SHP77 (cell line): ENCODE data around the gene CCNA1.

Source experiments
- DNase-seq, 2 experiments: peaks; one replicate each; lab custom pipeline; 2025; lab: John Stamatoyannopoulos, UW

CCNA1 gene

DNA sequence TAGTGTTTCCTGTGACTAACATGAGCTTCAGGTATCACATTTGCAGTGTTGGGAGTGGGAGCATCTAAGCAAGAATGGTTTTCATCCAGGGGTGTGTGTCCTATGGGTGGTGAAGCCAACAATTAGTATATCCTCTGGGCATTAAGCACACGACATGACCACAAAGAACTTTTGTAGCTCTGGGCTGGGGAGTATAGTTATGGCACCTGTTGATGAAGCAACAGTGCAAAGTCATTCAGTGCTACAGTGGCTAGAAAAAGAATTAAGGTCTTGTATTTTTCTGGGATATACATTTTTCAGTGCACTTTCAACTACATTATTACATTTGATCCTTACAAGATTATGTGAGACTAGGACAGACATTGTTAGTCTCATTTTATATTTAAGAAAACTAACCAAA lies 21.8 kb downstream of the CCNA1 start:
- no peak for DNase-seq

DNA sequence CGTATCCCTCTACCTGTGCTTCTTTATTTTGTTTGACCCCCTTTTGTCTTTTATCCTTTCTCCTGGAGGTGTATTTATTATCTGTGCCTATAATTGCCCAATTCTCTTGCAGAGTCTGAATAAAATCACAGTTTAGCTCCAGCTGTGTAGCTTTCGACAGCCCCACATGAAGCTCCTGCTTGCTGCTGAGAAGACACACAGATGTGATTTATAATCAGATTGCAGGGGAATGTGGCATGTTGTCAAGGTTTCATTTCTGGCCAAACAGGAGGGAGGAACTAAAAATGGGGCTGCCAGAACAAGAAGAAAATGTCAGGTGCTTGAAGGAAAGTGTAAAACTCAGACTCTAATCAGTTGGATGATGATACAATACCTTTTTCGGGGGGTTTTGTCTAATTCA lies 22.7 kb downstream of the CCNA1 start:
- DNase-seq: no peak

DNA sequence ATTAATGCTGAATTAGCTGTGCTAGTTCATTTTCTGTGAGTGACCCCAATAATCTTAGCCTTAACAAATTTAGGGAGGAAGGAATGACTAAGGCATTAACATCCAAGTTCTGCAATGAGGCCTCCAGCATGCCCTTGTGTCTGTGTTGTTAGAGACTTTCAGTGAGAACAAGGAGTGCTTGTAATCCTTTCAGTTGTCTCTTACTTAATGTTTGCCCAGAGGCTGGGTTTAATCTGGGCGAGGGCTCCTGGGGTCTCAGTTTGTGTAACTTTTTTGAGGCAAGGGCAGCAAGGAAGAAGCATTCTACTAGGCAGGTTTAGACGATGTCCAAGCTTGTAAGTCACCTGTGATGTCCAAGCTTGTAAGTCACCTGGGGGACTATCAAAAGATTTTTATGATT lies 24.3 kb downstream of the CCNA1 start:
- no peak for DNase-seq

GRCh38 chr13:36461506-36461905 lies 29.2 kb downstream of the CCNA1 start:
- no peak for DNase-seq

DNA sequence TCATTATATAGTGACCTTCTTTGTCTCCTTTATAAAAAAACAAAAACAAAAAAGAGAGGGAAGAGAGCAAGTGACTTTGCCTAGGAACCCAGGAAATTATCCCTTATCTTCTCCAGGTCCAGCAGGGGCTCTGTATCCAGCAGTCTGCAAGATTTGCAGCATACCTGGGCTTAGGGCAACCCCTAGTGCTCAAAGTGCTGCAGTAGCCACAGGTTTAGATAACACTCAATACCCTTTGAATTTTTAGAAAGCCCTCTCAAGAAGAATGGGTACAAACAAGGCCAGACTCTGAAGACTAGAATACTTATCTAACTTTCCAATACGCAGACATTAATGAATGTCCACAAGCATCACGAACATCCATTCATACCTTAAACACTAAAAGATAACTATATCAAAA lies 43.2 kb downstream of the CCNA1 start:
- no peak for DNase-seq

DNA sequence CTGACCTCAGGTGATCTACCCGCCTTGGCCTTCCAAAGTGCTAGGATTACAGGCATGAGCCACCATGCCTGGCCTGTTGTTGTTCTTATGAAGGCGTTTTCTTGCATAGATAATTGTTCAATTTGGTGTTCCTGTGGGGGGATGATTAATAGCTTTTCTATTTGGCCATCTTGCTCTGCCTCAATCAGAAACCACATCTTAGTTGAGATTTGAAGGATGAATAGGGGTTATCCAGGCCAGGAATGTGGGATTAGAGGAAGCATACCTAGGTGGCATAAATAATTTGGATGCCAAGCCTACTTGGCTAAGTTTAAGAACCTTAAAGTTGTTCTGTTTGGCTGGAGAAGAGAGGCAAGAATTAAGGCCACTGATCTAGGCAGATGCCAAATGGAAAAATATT lies 44.4 kb downstream of the CCNA1 start:
- DNase-seq: no peak

DNA sequence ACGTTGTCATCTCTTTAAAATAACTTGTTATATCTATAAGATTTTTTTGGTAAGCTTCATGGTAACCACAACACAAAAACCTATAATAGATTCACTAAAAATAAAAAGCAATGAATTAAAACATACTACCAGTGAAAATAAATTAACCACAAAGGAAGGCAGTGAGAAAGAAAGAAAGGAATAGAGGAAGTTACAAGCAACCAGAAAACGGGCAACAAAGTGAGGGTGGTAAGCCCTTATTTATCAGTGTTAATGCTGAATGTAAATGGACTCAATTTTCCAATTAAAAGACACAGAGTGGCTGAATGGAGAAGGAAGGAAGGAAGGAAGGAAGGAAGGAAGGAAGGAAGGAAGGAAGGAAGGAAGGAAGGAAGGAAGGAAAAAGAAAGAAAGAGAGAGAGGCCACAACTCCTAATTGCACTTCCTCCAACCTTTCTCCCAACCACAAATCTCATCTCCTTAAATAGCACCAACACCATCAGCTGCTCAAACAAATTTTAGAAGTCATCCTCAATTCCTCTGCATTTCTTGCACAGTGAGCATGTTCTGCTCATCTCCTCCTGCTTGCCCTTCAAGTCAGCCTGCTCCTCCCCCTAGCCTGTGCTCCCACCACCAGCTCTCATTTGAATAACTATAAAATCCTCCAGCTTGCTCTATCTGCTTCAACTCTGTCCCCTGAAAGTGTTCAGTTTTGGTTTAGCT lies 48.6 kb downstream of the CCNA1 start:
- DNase-seq: no peak

DNA sequence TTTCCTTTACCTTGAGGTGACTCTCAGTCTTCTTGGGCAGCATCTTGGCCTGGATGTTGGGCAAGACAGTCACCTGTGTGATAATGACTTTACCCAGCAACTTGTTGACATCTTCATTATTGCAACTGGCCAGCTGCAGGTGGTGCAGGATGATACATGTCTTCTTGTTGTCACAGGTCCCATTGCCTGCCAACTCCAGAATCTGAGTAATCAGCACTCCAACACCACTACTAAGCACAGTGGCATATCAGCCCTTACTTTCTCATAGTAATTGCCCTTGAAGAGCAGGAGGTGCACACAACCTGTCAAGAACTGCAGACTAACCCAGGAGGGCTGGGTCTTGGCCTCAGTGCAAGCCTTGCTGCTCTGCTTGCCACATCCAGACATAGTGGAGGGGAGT lies 57.8 kb downstream of the CCNA1 start:
- DNase-seq: no peak
